Stimulated activated CD8-positive, alpha-beta memory T cell treated with anti-CD3 and anti-CD28 coated beads, Interleukin-2, amount 100 ng/mL, for 48 hours (primary cell): Measurements from ENCODE around the gene EDRF1.

ENCODE experiments used
- DNase-seq, 2 donors: peaks; one replicate each; pipeline ENCODE4 v3.0.0-alpha.2; 2020; ENCODE audit warnings: low read depth in 2 of 2

Gene EDRF1

DNA sequence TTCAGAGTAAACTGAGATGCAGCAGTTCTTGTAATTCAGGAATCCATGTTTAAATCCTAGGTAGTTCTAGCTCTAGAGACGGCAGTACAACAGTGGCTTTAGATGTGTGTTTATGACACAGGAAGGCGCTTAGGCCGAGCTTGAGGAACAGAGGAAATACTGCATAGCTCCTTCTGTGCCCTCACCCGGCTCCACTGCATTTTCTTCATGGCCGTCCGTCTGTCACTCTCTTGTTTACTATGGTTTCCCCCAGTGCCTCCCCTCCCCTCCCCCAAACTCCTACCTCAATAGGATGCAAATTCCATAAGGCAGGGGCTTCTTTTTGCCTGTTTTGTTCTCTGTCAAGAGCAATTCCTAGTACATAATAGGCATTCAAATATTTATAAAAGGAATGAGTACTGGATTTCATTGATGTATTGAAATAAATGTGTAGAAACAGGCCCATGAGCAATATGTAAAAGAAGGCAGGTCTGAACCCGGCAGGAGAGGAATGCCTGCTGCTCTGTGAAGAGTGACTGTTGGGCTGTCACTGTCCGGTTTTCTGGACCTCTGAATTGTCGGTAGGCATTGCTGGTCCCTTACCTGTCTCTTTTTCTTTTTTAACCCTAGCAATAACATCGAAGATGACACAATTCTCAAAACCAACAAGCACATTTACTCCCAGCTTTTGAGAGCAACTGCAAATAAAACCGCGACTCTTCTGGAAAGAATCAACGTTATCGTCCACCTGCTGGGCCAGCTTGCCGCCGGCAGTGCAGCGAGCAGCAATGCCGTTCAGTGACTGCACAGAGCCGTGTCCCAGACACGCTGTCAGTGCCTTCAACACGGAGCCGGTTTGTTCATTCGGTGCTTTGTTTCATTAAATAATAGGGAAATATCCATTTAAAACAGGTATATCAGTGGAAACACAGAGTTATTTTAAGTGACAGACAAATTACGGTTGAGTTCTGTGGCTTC, 43.5 kb downstream of the EDRF1 start:
- no peak for DNase-seq

GRCh38 chr10:125765835-125766234, 46.3 kb downstream of the EDRF1 start:
- no peak for DNase-seq

DNA sequence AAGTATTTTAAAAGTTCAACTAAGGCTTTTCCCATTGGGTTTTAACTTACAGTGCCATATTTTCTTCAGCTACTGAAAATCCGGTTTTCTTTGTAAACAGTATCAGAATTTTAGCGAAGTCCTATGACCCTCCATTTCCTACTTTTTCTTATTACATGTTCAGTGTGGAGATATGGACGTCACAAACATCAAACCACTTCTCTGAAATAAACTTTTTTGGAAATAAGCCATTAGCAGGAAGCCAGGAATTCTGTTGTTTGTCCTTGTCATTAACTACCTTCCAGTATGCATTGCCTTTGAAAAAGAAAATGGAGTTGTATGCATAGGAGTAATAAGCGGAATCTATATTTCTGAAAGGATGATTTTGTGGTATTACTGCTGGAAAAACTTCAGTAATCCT, 47.0 kb downstream of the EDRF1 start:
- DNase-seq, result no peak

GRCh38 chr10:125768219-125768855, 48.8 kb downstream of the EDRF1 start:
- no peak for DNase-seq

GRCh38 chr10:125769175-125769574, 49.7 kb downstream of the EDRF1 start:
- DNase-seq, result no peak

- no peak for DNase-seq
Measured at GRCh38 chr10:125770844-125771243, 51.3 kb downstream of the EDRF1 start.

- no peak for DNase-seq
Measured at GRCh38 chr10:125772112-125772863, 52.8 kb downstream of the EDRF1 start.

GRCh38 chr10:125772864-125773180, 53.3 kb downstream of the EDRF1 start:
- DNase-seq, result no peak

GRCh38 chr10:125773687-125774543, 54.4 kb downstream of the EDRF1 start:
- DNase-seq, result no peak

GRCh38 chr10:125774581-125775191, 55.2 kb downstream of the EDRF1 start:
- DNase-seq, result no peak

GRCh38 chr10:125775491-125776106, 56.1 kb downstream of the EDRF1 start, which contains the start of gene MMP21:
Gene MMP21, minus strand, starts transcription at chr10:125775821. Its CDS starts 0 bp downstream, at chr10:125775821.
- no peak for DNase-seq

GRCh38 chr10:125777806-125778205, 58.3 kb downstream of the EDRF1 start:
- DNase-seq, result no peak

GRCh38 chr10:125778556-125778955, 59.0 kb downstream of the EDRF1 start:
- no peak for DNase-seq

DNA sequence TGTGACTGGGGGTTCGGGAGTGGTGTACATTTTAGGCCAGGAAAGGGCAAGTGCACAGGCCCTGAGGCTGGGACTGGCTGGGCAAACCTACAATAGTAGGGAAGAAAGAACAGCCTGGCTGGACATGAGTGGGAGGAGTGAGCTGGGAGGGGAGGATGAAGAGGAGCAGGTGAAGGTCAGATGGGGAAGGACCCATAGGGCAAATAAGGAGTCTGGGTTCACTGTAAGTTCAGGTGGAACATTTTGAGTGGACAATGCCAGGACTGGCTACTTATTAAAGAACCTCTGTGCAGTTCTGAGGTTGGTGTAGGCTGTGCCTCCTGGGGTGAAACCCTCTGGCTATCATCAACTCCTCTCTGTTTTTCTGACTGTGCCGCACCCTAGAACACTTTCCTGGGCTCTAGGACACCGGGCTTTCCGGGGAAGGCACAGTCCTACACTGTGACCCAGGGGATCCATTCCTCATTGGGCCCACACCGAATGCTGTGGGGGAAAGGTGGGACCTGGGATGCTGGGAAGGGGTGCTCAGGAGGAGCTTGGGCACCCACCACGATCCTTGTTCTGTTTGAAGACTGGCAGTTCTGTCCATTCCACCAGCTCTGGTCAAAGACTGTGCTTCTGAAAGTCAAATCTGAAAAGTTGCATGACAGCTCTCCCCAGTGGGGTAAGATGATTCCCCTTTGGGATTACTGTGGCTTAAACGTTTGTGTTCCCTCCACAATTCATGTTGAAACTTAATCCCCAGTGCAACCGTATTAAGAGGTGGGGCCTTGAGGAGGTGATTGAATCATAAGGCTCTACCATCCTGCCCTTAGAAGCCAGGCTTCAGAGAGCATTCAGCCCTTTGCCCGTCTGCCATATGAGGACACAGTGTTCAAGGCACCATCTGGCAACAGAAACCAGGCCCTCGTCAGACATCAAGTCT, 60.2 kb downstream of the EDRF1 start:
- DNase-seq, result no peak

DNA sequence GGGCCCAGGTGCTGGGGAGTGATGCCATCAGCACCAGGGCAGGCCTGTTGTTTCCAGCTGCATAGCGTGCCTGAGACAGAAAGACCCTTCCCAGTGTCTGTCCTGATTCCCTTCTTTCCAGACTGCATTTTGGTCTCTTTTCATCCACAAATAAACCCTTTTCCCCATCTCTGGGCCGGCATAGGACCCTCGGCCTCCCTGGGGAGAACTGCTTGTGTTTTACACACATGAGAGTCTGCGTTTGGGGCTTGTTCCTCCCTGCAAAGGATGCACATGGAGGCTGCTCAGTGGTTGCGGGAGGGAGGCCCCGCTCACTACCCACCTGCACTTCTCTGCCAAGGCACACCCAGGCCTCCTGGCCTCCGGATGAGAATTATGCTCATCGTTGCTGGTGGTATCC, 61.9 kb downstream of the EDRF1 start:
- no peak for DNase-seq

GRCh38 chr10:125782054-125782453, 62.5 kb downstream of the EDRF1 start:
- DNase-seq, result no peak

DNA sequence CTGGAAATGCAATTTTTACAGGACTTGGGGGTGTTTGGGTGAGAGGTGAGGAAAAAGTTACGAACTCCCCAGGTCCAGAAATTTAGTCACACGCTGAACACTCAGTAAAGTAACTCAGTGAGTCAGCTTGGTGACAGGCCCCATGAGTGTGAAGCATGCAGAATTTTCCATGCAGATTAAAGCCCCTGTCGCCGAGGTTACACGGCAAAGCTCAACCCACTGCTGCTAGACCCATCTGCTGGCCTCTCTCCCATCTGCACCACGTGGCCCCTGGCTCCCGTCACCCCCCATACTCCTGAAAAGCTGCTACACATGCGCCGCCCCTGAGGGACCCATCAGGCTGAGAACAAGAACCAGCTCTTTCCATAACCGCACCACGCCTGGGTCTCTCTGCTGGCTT, 63.1 kb downstream of the EDRF1 start:
- DNase-seq, result no peak

GRCh38 chr10:125783408-125783807, 63.9 kb downstream of the EDRF1 start:
- DNase-seq, result no peak

- DNase-seq, result no peak
Measured at GRCh38 chr10:125783957-125784356, 64.4 kb downstream of the EDRF1 start.
